B cell (primary cell): Measurements from ENCODE around the gene NKX2-2. TPM values are rescaled to one million over a fixed set of nuclear protein-coding genes. Genes with fewer than 3 reads are reported as not detected.

Experiments used
- ATAC-seq: fragments of 200-7000 bp; cut with Tn5 transposase; one replicate; pipeline ENCODE4 v1.10.0; 2021; ENCODE audit warnings: low read depth, mild to moderate bottlenecking, moderate number of reproducible peaks, moderate library complexity
- CTCF ChIA-PET: fragments of 350-600 bp; sonication (Branson Sonifier 250); formaldehyde crosslinking; loops from one replicate; lab custom pipeline; 2021; ENCODE audit warnings: antibody characterized with exemption, inconsistent platforms; lab: Charles Lee
- POLR2A ChIA-PET: fragments of 350-600 bp; sonication (Branson Sonifier 250); formaldehyde crosslinking; loops from one replicate; lab custom pipeline; 2021; ENCODE audit warnings: antibody characterized with exemption; lab: Charles Lee
- DNase-seq: peaks from one replicate; pipeline ENCODE4 v3.0.0; 2013
- H2AFZ ChIP-seq: 2 replicates; pipeline ENCODE4 v1.6.1; 2012; ENCODE audit warnings: mild to moderate bottlenecking, low read depth, low read length; ENCODE audit not compliant: insufficient read depth, poor library complexity, severe bottlenecking
- H3K27ac ChIP-seq, 2 donors: 1 replicate in 1 of 2; 2 replicates in 1 of 2; pipeline ENCODE4 v1.5.1; 2012 to 2013; ENCODE audit warnings: low read length in 2 of 2, mild to moderate bottlenecking in 2 of 2, moderate library complexity in 1 of 2
- H3K27me3 ChIP-seq, 4 experiments: fragments of 200-600 bp in 1 of 4; sonication (generic) in 1 of 4; replicated peaks in 1 of 4; 1 replicate in 2 of 4; 2 replicates in 2 of 4; pipeline versions ENCODE4 v1.6.1 to v1.7.0; 2013 to 2016; ENCODE audit warnings: low read length in 3 of 4, mild to moderate bottlenecking in 2 of 4, mixed read lengths in 1 of 4, moderate library complexity in 1 of 4; ENCODE audit not compliant: insufficient read depth in 4 of 4, control insufficient read depth in 3 of 4; ENCODE audit errors: control extremely low read depth in 1 of 4
- H3K36me3 ChIP-seq, 2 experiments: replicated peaks in 1 of 2; 1 replicate in 1 of 2; 2 replicates in 1 of 2; pipeline versions ENCODE4 v1.6.1 to v1.7.1; 2013; ENCODE audit warnings: low read length in 1 of 2; ENCODE audit not compliant: insufficient read depth in 2 of 2, control insufficient read depth in 1 of 2; ENCODE audit errors: control extremely low read depth in 1 of 2, extremely low read depth in 1 of 2
- H3K4me1 ChIP-seq, 2 donors: fragments of 200-600 bp in 1 of 2; sonication (generic) in 1 of 2; 1 replicate in 1 of 2; 2 replicates in 1 of 2; pipeline versions ENCODE4 v1.5.1 to v1.6.1; 2013 to 2017; ENCODE audit warnings: low read length in 2 of 2; ENCODE audit not compliant: control insufficient read depth in 2 of 2, insufficient read depth in 2 of 2
- H3K4me2 ChIP-seq: replicated peaks from 2 replicates; pipeline ENCODE3; 2012; ENCODE audit warnings: mild to moderate bottlenecking, low read depth, low read length; ENCODE audit not compliant: poor library complexity, severe bottlenecking
- H3K4me3 ChIP-seq, 5 experiments: fragments of 200-600 bp in 1 of 5; sonication (generic) in 1 of 5; 1 replicate in 3 of 5; 2 replicates in 2 of 5; pipeline versions ENCODE4 v1.5.1 to v1.7.0; 2011 to 2016; ENCODE audit warnings: low read length in 4 of 5, mild to moderate bottlenecking in 4 of 5, low read depth in 2 of 5, control low read depth in 1 of 5, moderate library complexity in 1 of 5; ENCODE audit not compliant: insufficient read depth in 1 of 5; ENCODE audit errors: control extremely low read depth in 1 of 5, extremely low read depth in 1 of 5
- H3K79me2 ChIP-seq: fragments of 200-600 bp; sonication (generic); one replicate; pipeline ENCODE4 v1.6.0; 2016; ENCODE audit warnings: low read length; ENCODE audit not compliant: control insufficient read depth, insufficient read depth
- H3K9ac ChIP-seq: fragments of 200-600 bp; sonication (generic); 2 replicates; pipeline ENCODE4 v1.6.1; 2017; ENCODE audit warnings: mild to moderate bottlenecking, low read length, moderate library complexity
- H3K9me3 ChIP-seq, 3 donors: one replicate each; pipeline versions ENCODE4 v1.6.1 to v1.7.1; 2013; ENCODE audit warnings: low read length in 2 of 3; ENCODE audit not compliant: control insufficient read depth in 2 of 3, insufficient read depth in 1 of 3; ENCODE audit errors: control extremely low read depth in 1 of 3
- H4K20me1 ChIP-seq: 2 replicates; pipeline ENCODE4 v1.6.0; 2012; ENCODE audit warnings: mild to moderate bottlenecking, low read length; ENCODE audit not compliant: insufficient read depth, control insufficient read depth, poor library complexity, severe bottlenecking
- H3K27ac Mint-ChIP-seq: one replicate; pipeline ENCODE4 v1.8.0; 2021; ENCODE audit warnings: mixed read lengths
- H3K27me3 Mint-ChIP-seq: one replicate; pipeline ENCODE4 v1.8.0; 2021; ENCODE audit warnings: mixed read lengths
- H3K4me1 Mint-ChIP-seq: one replicate; pipeline ENCODE4 v1.8.0; 2021; ENCODE audit warnings: mixed read lengths
- H3K4me3 Mint-ChIP-seq: one replicate; pipeline ENCODE4 v1.8.0; 2021; ENCODE audit warnings: mixed read lengths
- H3K9me3 Mint-ChIP-seq: one replicate; pipeline ENCODE4 v1.8.0; 2022; ENCODE audit warnings: mixed read lengths; ENCODE audit not compliant: insufficient read depth
- CTCF ChIP-seq: fragments of 200-600 bp; IDR thresholded peaks from one replicate; pipeline ENCODE4 v1.8.0; 2022; ENCODE audit warnings: antibody characterized with exemption, mild to moderate bottlenecking
- EZH2 ChIP-seq: IDR thresholded peaks from 2 replicates; pipeline ENCODE4 v1.6.1; 2012; ENCODE audit warnings: borderline replicate concordance, low read depth, mild to moderate bottlenecking, moderate library complexity, low read length; ENCODE audit not compliant: insufficient read depth, poor library complexity, severe bottlenecking
- WGBS: methylation state at CpG from one replicate; pipeline ENCODE4 v1.1.5; 2013; ENCODE audit warnings: missing lambda C conversion rate; ENCODE audit not compliant: insufficient coverage; 5-methylcytosine and 5-hydroxymethylcytosine counted together
- intact Hi-C: fragments of 100-400 bp; cut with micrococcal nuclease; formaldehyde crosslinking; loops from one replicate; pipeline ENCODE4 v1.10.0; 2022
- polyA plus RNA-seq: library from polyadenylated mRNA; depleted of rRNA; stranded (reverse); fragments of >200 nt; gene quantifications from 2 replicates; pipeline ENCODE4 v1.2.3, GENCODE V29; 2012
- total RNA-seq, 2 donors: library from RNA; stranded (reverse); fragments of 120-200 nt in 1 of 2; gene quantifications; 1 replicate in 1 of 2; 2 replicates in 1 of 2; pipeline versions ENCODE4 v1.2.3 to v1.2.4, GENCODE V29; 2013 to 2022

Gene NKX2-2
- total and polyA plus RNA-seq, 2 donors (not counting 1 experiment from before 2014, with no cell fraction given), result not detected

- no peak overlapping the region for H3K27ac Mint-ChIP-seq
- POLR2A ChIA-PET, result no interaction called here
- H2AFZ ChIP-seq, result no peak overlapping the region
- H3K79me2 ChIP-seq, result no peaks in the 10 kb centered on the region
- H3K4me3 Mint-ChIP-seq, result no peak overlapping the region
- TF ChIP-seq CTCF (no peak), EZH2 (no peak)
- no peak overlapping the region for H3K4me3 ChIP-seq
- H3K27ac ChIP-seq, result no peak overlapping the region
- ATAC-seq (no peak), DNase-seq (no peak)
- H3K36me3 ChIP-seq, result no peaks in the 10 kb centered on the region
- H3K27me3 ChIP-seq, result peaks cover 0 to 4% (median 0%) of the 10 kb centered on the region in 4 experiments
- no peak overlapping the region for H3K4me2 ChIP-seq
- intact Hi-C loops, result no loop called here
- WGBS, result 86% methylated on average over 2 of the region's 2 CpGs
- no peaks in the 10 kb centered on the region for H3K9me3 Mint-ChIP-seq
- CTCF ChIA-PET, result no interaction called here
- H3K4me1 Mint-ChIP-seq, result no peaks in the 10 kb centered on the region
- H4K20me1 ChIP-seq, result no peaks in the 10 kb centered on the region
- no peak overlapping the region for H3K9ac ChIP-seq
- H3K9me3 ChIP-seq, result no peaks in the 10 kb centered on the region
- no peaks in the 10 kb centered on the region for H3K4me1 ChIP-seq
- peaks cover 40% of the 10 kb centered on the region for H3K27me3 Mint-ChIP-seq
Observed at GRCh38 chr20:21534453-21534852, 20.6 kb upstream of the NKX2-2 start.

- no peaks in the 10 kb centered on the region for H3K36me3 ChIP-seq
- H3K27me3 Mint-ChIP-seq, result peaks cover 69% of the 10 kb centered on the region
- H3K9me3 ChIP-seq, result no peaks in the 10 kb centered on the region
- H3K9ac ChIP-seq, result no peak overlapping the region
- TF ChIP-seq CTCF (no peak), EZH2 (no peak)
- no peak overlapping the region for H3K4me3 ChIP-seq
- ChIA-PET POLR2A (no interaction called here), CTCF (no interaction called here)
- H3K9me3 Mint-ChIP-seq, result no peaks in the 10 kb centered on the region
- H3K4me3 Mint-ChIP-seq, result no peak overlapping the region
- intact Hi-C loops, result no loop called here
- H3K27me3 ChIP-seq, result peaks cover 0 to 15% (median 7%) of the 10 kb centered on the region in 4 experiments
- H3K4me2 ChIP-seq, result no peak overlapping the region
- WGBS, result no CpG with 5 or more reads among the region's 6 CpGs
- no peaks in the 10 kb centered on the region for H3K4me1 ChIP-seq
- no peak for ATAC-seq
- no peaks in the 10 kb centered on the region for H3K4me1 Mint-ChIP-seq
- no peak overlapping the region for H3K27ac Mint-ChIP-seq
- no peaks in the 10 kb centered on the region for H3K79me2 ChIP-seq
- no peak overlapping the region for H2AFZ ChIP-seq
- no peak for DNase-seq
- no peak overlapping the region for H3K27ac ChIP-seq
- H4K20me1 ChIP-seq, result no peaks in the 10 kb centered on the region
Observed at GRCh38 chr20:21529863-21530262, 16.0 kb upstream of the NKX2-2 start.
